Activated CD4-positive, alpha-beta T cell treated with anti-CD3 and anti-CD28 coated beads, Interleukin-2, amount 50 U/mL, for 1 hour (primary cell): ENCODE results near the gene NHEJ1.
A peak's percentile ranks its signal among the peaks of the same experiment; 100 is the strongest.

Source experiments
- DNase-seq: peaks from one replicate; pipeline ENCODE4 v3.0.0-alpha.2; 2020

Gene NHEJ1

DNA sequence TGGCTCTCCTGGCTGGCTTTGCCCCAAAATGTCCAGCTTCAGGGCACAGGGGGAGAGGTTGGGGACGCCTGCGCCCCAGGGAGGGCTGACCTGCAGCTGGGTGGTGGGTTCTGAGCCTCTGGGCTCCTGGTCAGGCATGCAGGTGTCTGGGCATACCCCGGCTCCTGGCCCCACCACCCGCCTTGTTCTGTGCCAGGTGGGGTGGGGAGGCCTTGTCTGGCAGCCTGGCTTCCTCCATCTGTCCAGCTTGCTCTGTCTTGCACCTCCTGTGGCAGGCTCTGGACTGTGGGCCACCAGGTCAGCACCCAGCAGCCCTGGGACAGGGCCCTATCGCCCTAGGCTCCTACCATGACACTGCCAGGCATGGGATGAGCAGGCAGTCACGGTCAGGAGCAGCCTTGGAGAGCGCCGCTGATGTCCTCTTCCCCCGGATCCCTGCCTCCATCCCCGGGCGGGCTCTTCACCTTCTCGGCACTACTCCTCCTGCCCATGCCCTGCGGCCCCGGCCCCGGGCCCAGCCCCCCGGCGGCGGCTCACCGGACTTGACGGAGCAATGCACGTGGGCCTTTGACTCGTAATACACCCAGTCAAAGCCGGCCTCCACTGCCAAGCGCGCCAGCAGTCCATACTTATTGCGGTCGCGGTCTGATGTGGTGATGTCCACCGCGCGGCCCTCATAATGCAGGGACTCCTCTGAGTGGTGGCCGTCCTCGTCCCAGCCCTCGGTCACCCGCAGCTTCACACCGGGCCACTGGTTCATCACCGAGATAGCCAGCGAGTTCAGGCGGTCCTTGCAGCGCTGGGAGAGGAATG lies 103.5 kb downstream of the NHEJ1 start:
- DNase-seq = no peak

DNA sequence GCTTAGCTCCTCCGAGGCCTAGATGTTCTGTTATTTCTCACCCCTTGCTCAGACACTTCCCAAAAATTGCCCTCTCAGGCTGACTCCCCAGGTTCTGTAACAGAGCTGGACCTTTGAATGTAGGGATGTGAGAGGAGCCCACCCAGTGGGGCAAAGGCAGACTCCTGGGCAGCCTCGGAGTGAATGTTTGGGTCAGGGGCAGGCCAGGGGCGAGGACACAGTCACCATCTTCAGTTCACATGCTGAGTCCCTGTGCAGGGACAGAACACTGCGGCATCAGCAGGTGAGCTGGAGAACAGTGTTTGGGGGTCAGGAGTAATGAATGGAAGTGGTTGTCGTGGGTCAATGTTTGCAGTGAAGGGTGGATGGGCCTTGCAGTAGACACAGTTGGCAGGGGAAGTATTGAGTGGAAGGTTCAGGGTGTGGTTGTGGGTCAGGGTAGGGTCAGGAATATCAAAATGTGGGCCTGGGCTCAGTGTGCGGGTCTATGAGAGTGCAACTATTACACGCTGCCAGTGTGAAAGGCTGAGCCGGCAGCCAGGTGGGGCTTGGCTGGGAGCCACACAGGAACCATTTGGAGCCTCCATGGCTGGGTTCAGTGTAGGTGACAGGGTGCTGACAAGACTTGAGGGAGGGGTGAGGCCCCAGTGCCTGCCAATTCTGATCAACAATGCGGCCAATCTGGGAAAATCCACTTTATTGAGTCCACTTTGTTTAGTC lies 104.3 kb downstream of the NHEJ1 start:
- DNase-seq = no peak

DNA sequence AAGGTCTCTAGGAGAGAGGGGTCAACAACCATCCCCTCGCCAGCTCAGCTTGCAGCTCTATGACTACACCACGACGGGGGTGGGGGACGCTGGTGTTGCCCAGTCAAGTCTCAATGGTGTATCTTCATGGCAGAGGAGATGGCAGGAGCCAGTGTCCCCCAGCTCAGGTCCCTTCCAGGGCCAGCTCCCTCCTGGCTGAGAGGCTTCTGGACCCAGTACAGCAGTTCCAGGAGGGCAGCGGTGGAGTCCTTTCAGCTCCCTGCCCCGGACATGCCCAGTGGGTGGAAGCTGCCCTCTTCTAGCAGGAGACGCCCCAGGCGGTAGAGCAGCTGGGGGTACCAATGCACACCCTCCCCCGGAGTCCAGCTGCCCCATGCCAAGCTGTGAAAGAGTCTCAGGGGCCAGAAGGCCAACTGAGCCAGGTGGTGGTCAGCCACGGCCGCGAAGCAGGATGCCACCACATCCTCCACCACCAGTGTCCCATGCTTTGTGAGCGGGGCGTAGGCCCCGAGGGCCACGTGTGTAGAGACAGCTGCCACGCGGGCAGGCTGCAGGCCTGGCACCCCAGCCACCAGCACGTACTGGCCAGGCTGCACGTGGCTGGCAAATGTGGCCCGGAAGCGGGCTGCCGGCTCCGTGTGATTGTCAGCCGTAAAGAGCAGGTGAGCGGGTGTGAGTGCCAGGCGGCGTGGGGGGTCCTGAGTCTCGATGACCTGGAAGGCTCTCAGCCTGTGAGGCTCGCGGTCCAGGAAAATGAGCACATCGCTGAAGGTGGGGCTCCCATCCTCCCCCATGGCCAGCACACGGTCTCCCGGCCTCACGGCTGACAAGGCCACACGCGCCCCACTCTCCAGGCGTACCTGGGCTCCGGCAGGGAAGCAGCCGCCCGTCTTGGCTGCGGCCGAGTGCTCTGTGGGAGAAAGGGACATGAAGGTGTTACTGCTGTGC lies 105.4 kb downstream of the NHEJ1 start:
- DNase-seq = no peak

DNA sequence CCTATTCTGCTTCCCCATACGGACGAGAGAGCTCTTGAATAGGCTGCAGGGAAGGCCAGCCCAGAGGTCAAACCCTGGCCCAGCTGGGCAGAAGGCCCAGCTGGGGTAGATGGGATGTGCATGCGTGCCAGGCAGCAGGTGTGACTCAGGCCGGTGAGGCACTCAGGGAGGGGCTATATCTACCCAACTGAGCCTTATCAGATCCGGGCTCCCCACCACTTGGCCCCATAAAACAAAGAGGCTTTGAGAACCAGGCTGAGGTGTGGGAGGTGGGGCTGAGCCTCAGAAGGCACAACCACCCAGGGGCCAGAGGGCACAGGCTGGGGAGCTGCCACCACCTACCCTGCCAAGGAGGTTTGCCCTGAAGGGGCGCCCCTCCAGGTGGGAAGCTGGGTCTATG lies 111.3 kb downstream of the NHEJ1 start:
- DNase-seq = no peak

DNA sequence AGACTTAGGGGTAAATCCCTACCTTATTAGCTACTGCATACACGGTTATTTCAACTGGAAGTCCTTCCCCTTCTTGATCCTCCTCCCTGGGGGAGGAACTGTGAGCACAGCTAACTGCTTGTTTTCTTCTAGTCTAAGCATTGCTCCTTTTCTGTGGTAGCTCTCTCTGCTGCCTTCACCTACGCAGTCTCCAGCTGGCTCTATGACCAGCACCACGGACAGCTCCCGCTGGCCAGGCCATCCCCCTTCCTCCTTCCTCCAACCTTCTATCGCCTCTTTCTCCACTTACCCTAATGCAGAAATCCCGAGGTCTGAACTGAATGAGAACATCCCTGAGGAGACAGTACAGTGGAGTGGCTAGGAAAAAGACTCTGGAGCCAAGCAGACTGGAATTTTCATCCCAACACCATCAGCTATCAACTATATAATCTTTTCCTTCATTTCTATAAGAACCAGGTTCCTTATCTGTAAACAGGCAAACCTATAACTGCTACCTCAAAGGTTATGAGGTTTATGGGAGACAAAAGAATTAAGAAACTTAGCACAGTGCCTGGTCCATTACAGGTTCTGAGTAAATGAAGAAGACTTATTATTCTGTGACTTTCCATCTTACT lies 114.6 kb downstream of the NHEJ1 start:
- DNase-seq = no peak

DNA sequence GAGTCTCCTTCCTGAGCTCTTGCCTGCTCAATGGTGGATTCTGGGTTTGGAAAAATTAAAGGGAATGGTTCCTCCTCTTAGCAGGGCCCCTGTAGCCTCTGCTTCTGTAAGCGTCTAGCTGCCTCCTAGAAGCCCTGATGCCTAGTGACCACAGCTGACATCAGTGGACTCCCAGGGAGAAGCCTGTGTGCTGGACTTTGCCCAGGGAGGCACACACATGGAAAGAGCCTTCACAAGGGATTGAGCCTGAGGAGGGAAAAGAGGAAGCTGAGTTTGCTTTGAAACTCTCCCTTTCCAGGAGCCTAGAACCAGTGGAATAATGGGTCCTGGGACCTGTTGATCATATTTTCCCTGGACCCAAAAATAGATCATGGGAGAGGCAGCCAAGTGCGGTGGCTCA lies 117.9 kb downstream of the NHEJ1 start:
- DNase-seq = no peak

DNA sequence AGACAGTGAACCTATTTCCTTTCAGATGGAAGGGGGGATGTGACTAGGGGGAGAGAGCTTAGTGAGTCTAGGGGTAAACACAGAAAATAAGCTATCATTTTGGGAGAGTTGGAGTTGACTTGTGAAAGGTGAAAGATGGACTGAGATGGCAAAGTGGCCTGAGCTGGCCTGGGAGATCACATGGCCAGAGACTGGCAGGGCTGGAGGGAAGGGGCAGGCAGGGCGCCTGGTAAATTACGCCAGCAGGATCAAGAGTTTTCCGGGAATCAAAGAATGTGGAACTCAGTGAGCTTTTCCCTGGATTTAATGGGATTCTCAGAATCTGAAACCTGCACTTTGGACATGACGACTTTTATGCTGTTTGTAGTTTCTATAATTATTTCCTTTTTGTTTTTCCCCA lies 118.5 kb downstream of the NHEJ1 start:
- no peak for DNase-seq

DNA sequence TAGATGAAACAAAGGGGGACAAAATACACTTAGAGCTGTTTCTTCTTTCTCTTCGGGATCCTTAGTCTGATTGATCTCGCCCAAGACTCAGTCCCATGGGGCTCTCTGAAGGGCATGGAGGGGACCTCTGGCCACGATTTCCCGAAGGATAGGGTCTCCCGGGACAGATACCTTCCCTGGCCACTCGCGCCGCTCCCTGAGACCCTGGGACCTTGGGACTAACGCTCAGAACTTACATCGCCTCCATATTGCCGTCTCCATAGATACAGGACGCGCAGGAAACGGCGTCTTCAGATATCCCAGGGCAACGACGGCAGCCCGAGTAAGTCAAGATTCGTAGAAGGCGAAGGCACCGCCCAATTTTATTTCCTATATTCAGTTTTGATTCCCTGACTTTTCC lies 119.4 kb downstream of the NHEJ1 start, which contains the start of gene CFAP65:
CFAP65 (minus strand) TSS at position 265 of the 400 bp plus-strand sequence. CDS start 2,468 bp downstream, outside the sequence.
- no peak for DNase-seq

DNA sequence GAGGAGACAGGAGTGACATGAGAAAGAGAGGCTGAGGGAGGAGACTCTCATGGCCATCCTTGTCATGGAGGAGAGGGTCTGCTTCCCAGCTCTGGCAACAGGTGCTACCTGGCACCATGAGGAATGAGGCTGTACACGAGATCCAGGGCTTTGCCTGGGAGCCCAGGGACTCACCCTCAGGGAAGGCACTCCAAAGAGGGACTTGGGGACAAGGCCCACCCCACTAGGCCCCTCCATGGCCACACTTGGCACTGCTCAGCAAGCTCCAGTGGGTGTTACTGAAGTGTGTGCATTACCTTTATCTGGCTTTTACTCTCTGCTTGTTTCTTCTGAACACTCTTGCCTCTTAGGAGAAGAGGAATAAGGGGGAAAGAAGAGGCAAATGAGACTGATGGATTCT lies 122.0 kb downstream of the NHEJ1 start:
- DNase-seq = no peak

DNA sequence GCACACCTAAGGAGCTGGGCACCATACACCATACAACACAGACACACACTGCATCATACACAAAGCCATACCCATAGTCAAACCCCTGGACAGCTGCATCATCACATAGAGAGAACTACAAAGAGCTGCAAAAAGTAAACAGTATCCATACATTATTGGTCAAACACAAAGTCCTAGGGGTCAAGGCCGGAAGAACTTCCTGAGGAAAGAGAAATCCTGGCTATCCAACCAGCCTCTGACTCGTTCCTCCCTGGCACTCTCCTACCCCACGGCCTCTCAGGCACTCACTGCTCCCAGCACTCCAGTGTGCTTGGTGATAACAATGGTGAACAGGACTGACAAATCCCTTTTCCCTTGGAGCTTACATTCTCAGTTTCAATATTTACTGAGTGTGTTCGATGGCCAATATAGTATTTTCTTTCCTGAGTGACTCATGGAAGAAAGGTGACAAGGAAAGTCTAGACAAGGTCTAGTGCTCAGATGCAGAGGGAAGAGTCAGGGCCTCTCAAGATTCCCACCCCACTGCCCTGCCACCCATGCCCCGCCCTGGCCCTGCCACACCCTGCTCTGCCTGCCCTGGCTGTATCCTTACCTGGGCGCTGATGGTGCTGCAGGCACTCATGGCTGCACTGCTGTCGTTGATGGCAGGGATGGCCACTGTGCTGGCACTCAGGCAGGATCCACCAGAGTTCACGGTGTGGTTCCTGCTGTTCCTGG lies 122.7 kb downstream of the NHEJ1 start:
- no peak for DNase-seq

DNA sequence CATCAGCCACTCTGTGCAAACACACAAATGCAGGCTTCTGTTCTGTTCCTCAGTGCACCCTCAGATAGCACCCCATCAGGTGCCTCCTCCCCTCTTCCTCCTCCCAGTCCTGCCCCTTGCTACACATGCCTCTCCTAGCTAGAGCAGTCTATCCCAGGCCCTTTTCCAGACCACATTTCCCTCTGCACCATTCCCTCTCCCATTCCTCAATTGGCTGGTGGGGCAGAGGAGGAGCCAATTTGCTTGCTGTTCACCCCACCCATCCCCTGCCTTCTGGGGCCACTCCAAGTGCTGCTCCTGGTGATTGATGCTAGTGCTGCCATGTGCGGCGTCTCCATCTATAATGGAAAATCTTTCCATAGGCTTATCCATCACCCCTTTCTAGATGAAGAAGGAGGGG lies 124.7 kb downstream of the NHEJ1 start:
- DNase-seq = no peak

DNA sequence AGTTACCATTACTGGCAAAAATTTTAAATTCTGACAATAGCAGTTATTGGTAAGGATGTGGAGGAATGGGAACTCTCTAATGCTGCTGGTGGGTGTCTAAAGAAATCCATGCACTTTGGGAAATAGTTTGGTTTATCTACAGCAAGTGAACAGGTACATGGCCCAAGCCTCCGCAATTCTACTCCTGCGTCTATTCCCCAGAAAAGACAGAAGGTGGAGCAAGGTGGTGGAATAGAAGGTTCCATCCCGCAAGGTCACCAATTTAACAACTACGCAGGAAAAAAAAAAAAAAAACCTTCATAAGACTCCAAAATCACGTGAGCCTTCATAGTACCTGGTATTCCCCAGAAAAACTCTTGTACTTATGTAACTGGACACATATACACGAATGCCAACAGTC lies 125.8 kb downstream of the NHEJ1 start:
- no peak for DNase-seq

DNA sequence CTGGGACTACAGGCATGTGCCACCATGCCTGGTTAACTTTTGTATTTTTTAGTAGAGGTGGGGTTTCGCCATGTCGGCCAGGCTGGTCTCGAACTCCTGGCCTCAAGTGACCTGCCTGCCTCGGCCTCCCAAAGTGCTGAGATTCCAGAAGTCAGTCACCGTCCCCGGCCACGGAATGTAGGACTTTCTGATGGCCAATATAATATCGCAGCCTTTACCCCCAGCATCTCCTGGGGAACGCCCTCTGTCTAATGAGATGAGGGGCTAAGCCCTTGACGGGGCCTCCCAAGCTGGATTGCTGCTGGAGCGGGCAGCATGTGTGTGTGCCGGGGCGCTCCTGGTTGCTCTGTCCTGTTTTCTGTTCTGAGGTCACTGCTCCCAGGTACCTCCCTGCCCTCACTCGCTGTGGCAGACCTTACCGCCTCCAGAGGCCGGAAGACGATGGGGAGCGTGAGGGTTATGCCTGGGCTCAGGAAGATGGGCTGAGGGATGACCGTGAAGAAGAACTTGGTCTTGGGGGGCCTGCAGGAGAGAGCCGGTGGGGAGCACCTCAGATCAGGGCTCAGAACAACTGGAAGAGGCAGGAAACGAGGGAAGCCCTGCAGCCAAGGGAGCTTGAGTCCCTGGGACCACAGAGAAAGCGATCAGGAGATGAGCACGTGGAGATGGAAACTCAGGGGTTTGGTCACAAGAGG lies 128.4 kb downstream of the NHEJ1 start:
- no peak for DNase-seq

DNA sequence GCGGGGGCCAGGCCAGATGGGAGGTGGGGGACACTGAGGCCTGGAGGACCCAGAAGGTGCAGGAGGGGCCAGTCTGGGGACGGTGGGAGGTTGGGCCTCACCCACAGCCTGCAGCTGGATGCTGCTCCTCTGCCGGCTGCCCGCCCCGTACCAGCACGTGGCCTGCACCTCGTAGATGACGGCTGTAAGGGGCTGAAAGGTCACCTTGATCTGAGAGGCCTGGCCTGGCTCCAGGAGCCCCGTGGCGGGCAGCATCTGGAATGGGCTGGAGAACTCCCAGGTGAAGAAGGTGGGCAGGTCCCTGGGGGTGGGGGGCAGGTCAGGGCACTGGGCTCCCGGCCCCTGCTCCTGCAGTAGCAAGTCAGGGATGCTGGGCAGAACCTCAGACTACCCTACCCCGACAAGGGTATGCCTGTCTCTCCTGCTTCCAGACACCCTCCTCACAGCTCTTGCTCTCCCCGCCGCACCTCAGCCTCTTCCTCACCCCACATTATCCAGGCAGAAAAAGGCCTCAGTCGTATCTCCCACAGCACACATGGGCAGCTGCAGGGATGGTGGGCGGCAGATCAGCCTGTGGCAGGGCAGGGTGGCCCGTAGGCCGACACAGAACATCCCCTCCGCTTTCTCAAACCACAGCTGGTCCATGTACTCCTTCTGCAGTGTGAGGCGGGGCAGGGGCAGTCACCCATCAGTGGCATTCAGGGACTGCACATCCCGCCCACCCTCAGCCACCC lies 129.4 kb downstream of the NHEJ1 start:
- DNase-seq = no peak

DNA sequence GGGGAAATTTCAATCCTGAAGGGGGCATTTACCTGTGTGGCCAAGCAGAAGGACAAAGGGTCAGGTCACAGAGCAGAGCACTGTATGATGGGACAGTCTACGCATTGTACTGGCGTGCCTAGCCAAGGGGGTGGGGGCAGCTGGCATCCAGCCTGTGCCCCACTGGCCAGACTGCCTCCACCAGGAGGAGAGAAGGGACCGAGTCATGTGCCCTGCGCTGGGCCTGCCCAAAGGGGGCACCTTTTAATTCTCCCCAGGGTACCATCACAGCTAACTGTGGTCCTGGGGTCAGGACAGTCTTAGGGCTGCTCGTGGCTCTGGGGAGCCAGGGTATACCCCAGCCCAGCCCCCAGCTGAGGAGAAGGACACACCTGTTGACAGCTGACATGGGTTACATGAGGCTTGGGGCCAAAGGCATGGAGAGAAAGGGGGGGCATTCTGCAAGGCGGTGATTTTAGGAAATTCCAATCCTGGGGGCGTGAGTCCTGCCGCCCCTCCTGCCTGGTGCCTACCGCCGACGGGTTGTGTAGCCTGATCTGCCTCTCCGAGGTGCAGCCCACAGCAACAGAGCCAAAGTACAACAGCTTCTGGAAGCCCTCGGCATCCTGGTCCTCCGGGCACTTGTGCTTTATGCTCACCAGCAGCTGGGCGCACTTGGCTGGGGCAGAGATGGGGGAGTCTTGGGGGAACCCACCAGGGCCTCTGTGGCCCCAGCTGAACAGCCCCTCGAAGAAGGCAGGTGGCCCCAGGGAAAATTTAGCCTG lies 130.3 kb downstream of the NHEJ1 start:
- no peak for DNase-seq

DNA sequence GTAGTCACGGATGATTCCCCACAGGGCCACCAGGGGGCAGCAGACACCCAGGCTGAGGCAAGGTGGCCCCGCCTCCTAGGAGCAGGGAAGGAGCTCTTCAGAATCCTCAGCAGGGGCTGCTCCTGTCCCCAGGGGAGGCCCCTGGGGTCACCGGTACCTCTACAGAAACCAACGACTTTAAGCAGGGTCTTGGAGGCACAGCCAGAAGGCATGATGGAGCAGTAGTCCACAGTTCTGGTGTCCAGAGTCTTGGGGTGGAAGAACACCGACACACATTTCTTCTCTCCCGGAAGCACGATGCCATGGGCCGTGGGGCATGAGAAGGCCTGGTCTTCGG lies 130.8 kb downstream of the NHEJ1 start:
- DNase-seq = peak; percentile 73

DNA sequence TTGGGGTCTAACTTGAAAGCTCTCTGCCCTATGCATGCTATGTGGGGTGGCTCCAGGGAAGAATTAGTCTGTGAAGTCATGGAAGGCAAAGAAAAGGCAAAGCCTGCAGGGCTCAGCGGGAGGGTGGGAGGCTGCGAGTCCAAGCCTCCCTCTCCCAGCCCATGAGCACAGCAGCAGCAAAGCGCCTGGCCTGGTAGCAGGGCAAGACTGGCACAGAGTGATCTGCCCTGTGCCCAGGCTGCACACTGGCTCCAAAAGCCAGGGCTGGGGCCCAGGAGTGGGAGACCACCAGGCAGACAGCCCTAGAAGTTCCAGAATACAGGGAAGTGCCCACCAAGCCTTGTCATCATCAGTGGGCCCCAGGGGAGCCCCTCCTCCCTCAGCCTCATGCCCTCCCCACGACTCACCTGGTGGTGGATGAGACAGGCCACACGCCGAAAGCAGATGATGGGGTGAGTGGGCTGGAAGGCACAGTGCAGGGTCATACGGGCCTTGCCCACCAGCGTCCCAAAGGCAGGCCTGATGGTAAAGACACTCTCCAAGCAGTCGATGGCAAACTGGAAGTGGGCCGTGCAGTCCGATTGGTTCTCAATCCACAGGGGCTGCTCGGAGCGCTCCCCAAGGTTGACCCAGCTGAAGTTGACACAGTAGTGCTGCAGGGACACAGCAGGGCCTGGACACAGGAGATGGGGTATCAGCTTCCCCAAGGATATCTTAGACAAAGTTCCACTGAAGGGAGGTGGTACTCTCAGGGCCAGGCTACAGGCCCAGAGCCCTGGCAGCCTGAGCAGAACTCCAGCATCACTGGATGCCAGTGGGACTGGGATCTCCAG lies 131.4 kb downstream of the NHEJ1 start:
- DNase-seq = no peak

DNA sequence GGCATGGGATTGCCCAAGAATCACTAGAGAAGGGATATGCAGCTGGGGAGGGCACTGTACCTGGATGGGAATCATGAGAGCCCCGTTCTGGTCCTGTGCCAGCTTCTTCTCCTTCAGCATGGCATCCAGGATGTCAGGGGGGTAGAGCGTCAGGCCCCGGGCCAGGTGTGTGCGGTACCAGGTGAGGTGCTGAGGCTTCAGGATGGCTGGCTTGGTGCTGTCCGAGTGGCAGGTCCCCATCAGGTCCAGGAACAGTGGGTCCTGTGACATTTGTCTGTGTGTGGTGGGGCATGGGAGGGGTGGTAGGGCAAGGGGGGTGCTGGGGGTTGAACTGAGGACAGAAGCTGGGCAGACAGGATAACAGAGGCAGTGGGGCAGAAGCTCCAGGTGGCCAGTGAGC lies 132.5 kb downstream of the NHEJ1 start:
- no peak for DNase-seq

DNA sequence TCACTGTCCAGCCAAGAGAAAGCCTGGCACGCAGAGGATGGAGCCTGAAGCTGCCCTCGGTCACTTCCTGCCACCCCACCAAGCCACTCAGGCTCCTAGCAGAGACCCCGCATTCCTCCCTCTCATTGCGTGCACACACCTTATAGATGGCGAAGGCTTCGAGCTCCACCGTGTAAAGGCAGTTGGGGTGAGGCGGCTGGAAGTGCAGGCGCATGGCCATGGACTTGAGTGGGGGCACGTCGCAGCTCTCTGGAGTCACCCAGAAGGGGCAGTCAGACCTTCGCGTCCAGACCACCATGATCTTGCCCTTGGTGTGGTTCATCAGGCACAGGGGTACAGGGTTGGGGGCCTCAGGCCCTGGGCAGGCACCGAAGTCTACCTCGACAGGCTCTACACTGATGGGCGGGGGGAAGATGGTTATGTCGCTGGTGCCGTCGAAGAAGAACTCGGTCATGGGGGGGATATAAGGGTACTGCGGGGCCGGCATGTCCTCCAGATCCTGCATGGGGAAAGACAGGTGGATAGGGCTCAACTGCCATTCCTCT lies 133.0 kb downstream of the NHEJ1 start:
- no peak for DNase-seq
